HCT116 (cell line): ENCODE measurements around the gene SMIM28. TPM values are rescaled to one million over a fixed set of nuclear protein-coding genes. Genes with fewer than 3 reads are reported as not detected.
A peak's percentile ranks its signal among the peaks of the same experiment; 100 is the strongest.

Source experiments
- ATAC-seq: fragments of 200-7000 bp; cut with Tn5 transposase; 2 replicates; pipeline ENCODE4 v1.9.1; 2020; ENCODE audit warnings: mild to moderate bottlenecking, moderate library complexity
- BruUV-seq: library from RNA; stranded (reverse); fragments of 400-500 nt; replicated peaks from 2 replicates; lab custom pipeline; 2021; lab: Mats Ljungman, UMichigan
- CTCF ChIA-PET: fragments of 300-600 bp; sonication (Branson Sonifier 250); formaldehyde crosslinking; loops from one replicate; lab custom pipeline; 2021; ENCODE audit warnings: antibody characterized with exemption; lab: Charles Lee
- POLR2A ChIA-PET: fragments of 300-600, 350-600 bp; sonication (Branson Sonifier 250); formaldehyde crosslinking; loops from one replicate; lab custom pipeline; 2021; ENCODE audit warnings: antibody characterized with exemption; lab: Charles Lee
- RAD21 ChIA-PET, 2 experiments: fragments of 300-600 bp; sonication (Branson Sonifier 250); formaldehyde crosslinking; loops; one replicate each; lab custom pipeline; 2023; ENCODE audit warnings: low total read pairs in 2 of 2; ENCODE audit not compliant: uncharacterized antibody in 2 of 2, unreplicated experiment in 2 of 2, low non-redundant PET in 1 of 2; lab: Charles Lee
- DNase-seq: peaks from one replicate; pipeline ENCODE4 v3.0.0-alpha.2; 2010; ENCODE audit warnings: low read depth, low spot score
- H2AFZ ChIP-seq: fragments of 200-600 bp; shearing (Covaris generic), sonication (generic); 2 replicates; pipeline ENCODE4 v1.6.1; 2017; ENCODE audit warnings: low read depth, mixed run types, mixed read lengths, antibody characterized with exemption, low read length; ENCODE audit not compliant: poor library complexity, severe bottlenecking
- H3K27ac ChIP-seq: 2 replicates; pipeline ENCODE4 v1.5.1; 2012; ENCODE audit warnings: low read depth, low read length
- H3K27me3 ChIP-seq: fragments of 200-600 bp; sonication (generic); 2 replicates; pipeline ENCODE4 v1.6.1; 2016; ENCODE audit warnings: mixed run types, low read length, mixed read lengths; ENCODE audit not compliant: insufficient read depth
- H3K36me3 ChIP-seq, 2 experiments: fragments of 200-500 bp in 1 of 2; fragments of 200-600 bp in 1 of 2; sonication (Bioruptor generic) in 1 of 2; sonication (generic) in 1 of 2; 2 replicates each; pipeline versions ENCODE4 v1.5.1 to v1.6.1; 2014 to 2016; ENCODE audit warnings: low read length in 2 of 2, inconsistent platforms in 1 of 2, mixed read lengths in 1 of 2, mixed run types in 1 of 2; ENCODE audit not compliant: insufficient read depth in 2 of 2, control insufficient read depth in 1 of 2
- H3K4me1 ChIP-seq, 2 experiments: fragments of 200-600 bp in 1 of 2; sonication (generic) in 1 of 2; 2 replicates each; pipeline versions ENCODE4 v1.5.1 to v1.6.1; 2012 to 2017; ENCODE audit warnings: low read length in 2 of 2, inconsistent platforms in 1 of 2, mild to moderate bottlenecking in 1 of 2, mixed read lengths in 1 of 2, mixed run types in 1 of 2, moderate library complexity in 1 of 2; ENCODE audit not compliant: insufficient read depth in 2 of 2, control insufficient read depth in 1 of 2
- H3K4me2 ChIP-seq: fragments of 200-600 bp; sonication (generic); 2 replicates; pipeline ENCODE4 v1.6.1; 2017; ENCODE audit warnings: mixed run types, low read length, mixed read lengths
- H3K4me3 ChIP-seq, 2 experiments: fragments of 200-600 bp in 1 of 2; sonication (generic) in 1 of 2; replicated peaks in 1 of 2; 2 replicates each; pipeline ENCODE4 v1.5.1; 2011 to 2016; ENCODE audit warnings: low read length in 2 of 2, control low read depth in 1 of 2, low read depth in 1 of 2, mild to moderate bottlenecking in 1 of 2, mixed read lengths in 1 of 2, mixed run types in 1 of 2
- H3K79me2 ChIP-seq: fragments of 200-600 bp; sonication (generic); 2 replicates; pipeline ENCODE4 v1.6.1; 2017; ENCODE audit warnings: mild to moderate bottlenecking, mixed run types, low read length, moderate library complexity, mixed read lengths; ENCODE audit not compliant: insufficient read depth
- H3K9ac ChIP-seq: fragments of 200-600 bp; sonication (generic); 2 replicates; pipeline ENCODE4 v1.6.1; 2016; ENCODE audit warnings: low read length, mixed read lengths
- H3K9me2 ChIP-seq: fragments of 200-600 bp; sonication (generic), shearing (Covaris generic); 2 replicates; pipeline ENCODE4 v1.6.1; 2017; ENCODE audit warnings: mixed run types, mild to moderate bottlenecking, moderate library complexity; ENCODE audit not compliant: insufficient read depth
- H3K9me3 ChIP-seq, 2 experiments: fragments of 200-500 bp in 1 of 2; fragments of 200-600 bp in 1 of 2; sonication (Bioruptor generic) in 1 of 2; sonication (generic) in 1 of 2; 2 replicates each; pipeline ENCODE4 v1.6.1; 2014 to 2017; ENCODE audit warnings: low read length in 2 of 2, mixed read lengths in 2 of 2, inconsistent platforms in 1 of 2, low read depth in 1 of 2, mild to moderate bottlenecking in 1 of 2, mixed run types in 1 of 2, moderate library complexity in 1 of 2; ENCODE audit not compliant: control insufficient read depth in 1 of 2, insufficient read depth in 1 of 2
- H4K20me1 ChIP-seq: fragments of 200-600 bp; sonication (generic), shearing (Covaris generic); 2 replicates; pipeline ENCODE4 v1.6.1; 2017; ENCODE audit warnings: mixed run types, mild to moderate bottlenecking, moderate library complexity; ENCODE audit not compliant: insufficient read depth
- CEBPB ChIP-seq: IDR thresholded peaks from 2 replicates; pipeline ENCODE4 v1.6.1; 2012; ENCODE audit warnings: low read depth
- FOSL1 ChIP-seq: IDR thresholded peaks from 2 replicates; pipeline ENCODE4 v1.6.1; 2012; ENCODE audit warnings: low read depth
- intact Hi-C: fragments of 100-400 bp; cut with micrococcal nuclease; formaldehyde crosslinking; loops from 2 replicates; pipeline ENCODE4 v1.10.0; 2022
- total RNA-seq: library from RNA; stranded (reverse); gene quantifications from one replicate; pipeline ENCODE4 v1.2.1, GENCODE V29; 2021; ENCODE audit not compliant: unreplicated experiment
- TF ChIP-seq, protein P1 (sequence below): IDR thresholded peaks from 2 replicates; pipeline ENCODE4 v1.6.1; 2011; ENCODE audit warnings: mild to moderate bottlenecking, low read length, moderate library complexity; ENCODE audit not compliant: insufficient replicate concordance; ENCODE audit errors: extremely low read depth
- TF ChIP-seq, protein P2 (sequence below), 3 experiments: fragments of 200-600 bp in 1 of 3; sonication (generic) in 1 of 3; IDR thresholded peaks in 2 of 3; conservative IDR thresholded peaks in 1 of 3; 2 replicates each; pipeline ENCODE4 v1.5.1; 2012 to 2017; ENCODE audit warnings: low read depth in 2 of 3, low read length in 2 of 3, antibody characterized with exemption in 1 of 3, borderline replicate concordance in 1 of 3, control low read depth in 1 of 3, mild to moderate bottlenecking in 1 of 3, mixed read lengths in 1 of 3, mixed run types in 1 of 3, moderate library complexity in 1 of 3; ENCODE audit not compliant: insufficient read depth in 1 of 3

The SMIM28 gene
- total RNA-seq, 1 experiment from 2014 or later: not detected

DNA sequence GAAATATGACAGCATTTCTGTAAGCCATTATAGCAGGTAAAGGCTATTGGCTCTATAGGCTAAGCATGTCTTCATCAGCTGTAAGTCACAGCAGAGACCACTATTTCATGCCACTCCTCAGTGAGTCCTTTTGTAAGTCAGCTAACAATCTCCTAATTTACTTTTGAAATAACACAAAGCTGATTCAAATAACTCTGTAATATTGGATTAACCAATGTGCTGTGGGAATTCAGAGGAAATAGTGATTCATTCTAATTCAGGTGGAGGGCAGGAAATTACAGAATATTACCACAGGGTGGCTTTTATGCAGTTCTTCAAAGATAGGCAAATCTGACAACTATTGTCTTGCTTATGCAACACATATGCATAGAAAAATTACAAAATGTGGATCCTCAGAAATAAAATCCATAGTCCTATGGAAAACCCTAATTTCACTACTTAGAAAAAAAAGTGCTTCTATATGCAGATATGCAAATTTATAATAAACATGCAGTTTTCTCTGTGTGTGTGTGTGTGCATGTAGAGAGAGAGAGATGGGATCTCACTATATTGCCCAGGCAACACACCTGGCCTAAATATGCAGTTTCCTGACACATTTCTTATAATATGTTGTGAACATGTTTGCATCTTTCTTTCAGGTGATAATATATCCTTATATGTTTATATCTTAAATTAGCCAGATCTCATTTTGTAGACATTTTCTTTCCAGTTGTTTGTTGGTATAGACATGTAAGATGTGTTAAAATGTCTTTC is 4.8 kb upstream of the SMIM28 start:
- ChIA-PET CTCF (interaction anchor here (1.0 to 1.4 kb wide), 2 partner anchors 11 to 992 kb away, joined by 3 read pairs; no protein-coding TSS in a partner anchor), RAD21 (no interaction called here)
- H3K27ac ChIP-seq: no peak overlapping the region
- no peaks in the 10 kb centered on the region for H3K36me3 ChIP-seq
- no peak overlapping the region for H3K9ac ChIP-seq
- TF ChIP-seq, protein P1, sequence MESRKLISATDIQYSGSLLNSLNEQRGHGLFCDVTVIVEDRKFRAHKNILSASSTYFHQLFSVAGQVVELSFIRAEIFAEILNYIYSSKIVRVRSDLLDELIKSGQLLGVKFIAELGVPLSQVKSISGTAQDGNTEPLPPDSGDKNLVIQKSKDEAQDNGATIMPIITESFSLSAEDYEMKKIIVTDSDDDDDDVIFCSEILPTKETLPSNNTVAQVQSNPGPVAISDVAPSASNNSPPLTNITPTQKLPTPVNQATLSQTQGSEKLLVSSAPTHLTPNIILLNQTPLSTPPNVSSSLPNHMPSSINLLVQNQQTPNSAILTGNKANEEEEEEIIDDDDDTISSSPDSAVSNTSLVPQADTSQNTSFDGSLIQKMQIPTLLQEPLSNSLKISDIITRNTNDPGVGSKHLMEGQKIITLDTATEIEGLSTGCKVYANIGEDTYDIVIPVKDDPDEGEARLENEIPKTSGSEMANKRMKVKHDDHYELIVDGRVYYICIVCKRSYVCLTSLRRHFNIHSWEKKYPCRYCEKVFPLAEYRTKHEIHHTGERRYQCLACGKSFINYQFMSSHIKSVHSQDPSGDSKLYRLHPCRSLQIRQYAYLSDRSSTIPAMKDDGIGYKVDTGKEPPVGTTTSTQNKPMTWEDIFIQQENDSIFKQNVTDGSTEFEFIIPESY: no peak
- TF ChIP-seq FOSL1 (peak; percentile 42; the same call in 1 of the 2 replicates), CEBPB (0 out of 2 replicates have a peak, but pooled peaks have one; percentile 12)
- TF ChIP-seq, protein P2, sequence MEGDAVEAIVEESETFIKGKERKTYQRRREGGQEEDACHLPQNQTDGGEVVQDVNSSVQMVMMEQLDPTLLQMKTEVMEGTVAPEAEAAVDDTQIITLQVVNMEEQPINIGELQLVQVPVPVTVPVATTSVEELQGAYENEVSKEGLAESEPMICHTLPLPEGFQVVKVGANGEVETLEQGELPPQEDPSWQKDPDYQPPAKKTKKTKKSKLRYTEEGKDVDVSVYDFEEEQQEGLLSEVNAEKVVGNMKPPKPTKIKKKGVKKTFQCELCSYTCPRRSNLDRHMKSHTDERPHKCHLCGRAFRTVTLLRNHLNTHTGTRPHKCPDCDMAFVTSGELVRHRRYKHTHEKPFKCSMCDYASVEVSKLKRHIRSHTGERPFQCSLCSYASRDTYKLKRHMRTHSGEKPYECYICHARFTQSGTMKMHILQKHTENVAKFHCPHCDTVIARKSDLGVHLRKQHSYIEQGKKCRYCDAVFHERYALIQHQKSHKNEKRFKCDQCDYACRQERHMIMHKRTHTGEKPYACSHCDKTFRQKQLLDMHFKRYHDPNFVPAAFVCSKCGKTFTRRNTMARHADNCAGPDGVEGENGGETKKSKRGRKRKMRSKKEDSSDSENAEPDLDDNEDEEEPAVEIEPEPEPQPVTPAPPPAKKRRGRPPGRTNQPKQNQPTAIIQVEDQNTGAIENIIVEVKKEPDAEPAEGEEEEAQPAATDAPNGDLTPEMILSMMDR (IDR thresholded peaks at IDR 0.05 in 2 of 3, conservative IDR thresholded peaks at IDR 0.05 in 1 of 3; ENCODE audit: borderline replicate concordance in 1 of 3, insufficient read depth in 1 of 3, low read depth in 2 of 3, low read length in 2 of 3): peak; percentile 4 to 38 (median 6); a peak in 2 of 6 replicates
- TF ChIP-seq, all 23 proteins: peak for 3
- Histone ChIP-seq H3K9me2 (no peaks in the 10 kb centered on the region), H4K20me1 (no peaks in the 10 kb centered on the region), H3K9me3 (no peaks in the 10 kb centered on the region), H2AFZ (peak overlapping the region; percentile 55), H3K27me3 (no peaks in the 10 kb centered on the region), H3K4me1 (peaks cover 14 to 29% of the 10 kb centered on the region in 2 experiments), H3K4me2 (peak overlapping the region; percentile 58; the same call in 1 of the 2 replicates), H3K4me3 (no peak overlapping the region), H3K79me2 (no peaks in the 10 kb centered on the region)
- DNase-seq (no peak), ATAC-seq (peak; percentile 57)
- POLR2A ChIA-PET: no interaction called here
- intact Hi-C loops: no loop called here
- no TSS peak for BruUV-seq
